ENCODE measurements around the gene FMO4.
"Not testable (repeated sequence)": the region's sequence is repeated elsewhere in the genome, so short reads cannot be mapped to it uniquely, and the experiment has no call there.

FMO4 gene

GRCh38 chr1:171292799-171293198 lies 21.2 kb upstream of the FMO4 start:
- no peaks in the 10 kb centered on the region for H3K36me3 ChIP-seq (ENCODE audit: insufficient read depth, low read length)
- no peaks in the 10 kb centered on the region for H3K4me1 ChIP-seq (ENCODE audit: control insufficient read depth, insufficient read depth, low read length)
- H3K9ac ChIP-seq (ENCODE audit: low read depth, low read length), result no peak overlapping the region
- H3K4me2 ChIP-seq (ENCODE audit: low read length), result no peak overlapping the region
- no peak overlapping the region for H3K4me3 ChIP-seq (ENCODE audit: low read length)
- no peaks in the 10 kb centered on the region for H3K9me3 ChIP-seq (replicated peaks; ENCODE audit: low read length)
- peaks cover 4% of the 10 kb centered on the region for H3K27me3 ChIP-seq (ENCODE audit: control insufficient read depth, insufficient read depth, low read length)

- H3K27me3 ChIP-seq (ENCODE audit: control insufficient read depth, insufficient read depth, low read length); H3K4me2 ChIP-seq (ENCODE audit: low read length); H3K4me3 ChIP-seq (ENCODE audit: low read length); H3K4me1 ChIP-seq (ENCODE audit: control insufficient read depth, insufficient read depth, low read length); H3K9ac ChIP-seq (ENCODE audit: low read depth, low read length); H3K36me3 ChIP-seq (ENCODE audit: insufficient read depth, low read length); H3K9me3 ChIP-seq (replicated peaks; ENCODE audit: low read length): not testable (repeated sequence)
Observed at GRCh38 chr1:171295383-171295782, 18.6 kb upstream of the FMO4 start.

- H3K4me1 ChIP-seq (ENCODE audit: control insufficient read depth, insufficient read depth, low read length), result no peaks in the 10 kb centered on the region
- no peaks in the 10 kb centered on the region for H3K36me3 ChIP-seq (ENCODE audit: insufficient read depth, low read length)
- H3K27me3 ChIP-seq (ENCODE audit: control insufficient read depth, insufficient read depth, low read length), result peaks cover 4% of the 10 kb centered on the region
- H3K4me2 ChIP-seq (ENCODE audit: low read length), result no peak overlapping the region
- H3K9ac ChIP-seq (ENCODE audit: low read depth, low read length), result no peak overlapping the region
- no peaks in the 10 kb centered on the region for H3K9me3 ChIP-seq (replicated peaks; ENCODE audit: low read length)
- H3K4me3 ChIP-seq (ENCODE audit: low read length), result no peak overlapping the region
Observed at GRCh38 chr1:171295821-171296220, 18.2 kb upstream of the FMO4 start.

GRCh38 chr1:171296897-171297296 lies 17.1 kb upstream of the FMO4 start:
- H3K27me3 ChIP-seq (ENCODE audit: control insufficient read depth, insufficient read depth, low read length), result peaks cover 4% of the 10 kb centered on the region
- no peak overlapping the region for H3K4me3 ChIP-seq (ENCODE audit: low read length)
- H3K4me1 ChIP-seq (ENCODE audit: control insufficient read depth, insufficient read depth, low read length), result no peaks in the 10 kb centered on the region
- no peaks in the 10 kb centered on the region for H3K9me3 ChIP-seq (replicated peaks; ENCODE audit: low read length)
- H3K4me2 ChIP-seq (ENCODE audit: low read length), result no peak overlapping the region
- H3K36me3 ChIP-seq (ENCODE audit: insufficient read depth, low read length), result no peaks in the 10 kb centered on the region
- no peak overlapping the region for H3K9ac ChIP-seq (ENCODE audit: low read depth, low read length)

GRCh38 chr1:171298696-171299095 lies 15.3 kb upstream of the FMO4 start:
- H3K9ac ChIP-seq (ENCODE audit: low read depth, low read length), result no peak overlapping the region
- H3K36me3 ChIP-seq (ENCODE audit: insufficient read depth, low read length), result no peaks in the 10 kb centered on the region
- H3K4me2 ChIP-seq (ENCODE audit: low read length), result no peak overlapping the region
- no peaks in the 10 kb centered on the region for H3K4me1 ChIP-seq (ENCODE audit: control insufficient read depth, insufficient read depth, low read length)
- H3K4me3 ChIP-seq (ENCODE audit: low read length), result no peak overlapping the region
- H3K27me3 ChIP-seq (ENCODE audit: control insufficient read depth, insufficient read depth, low read length), result peaks cover 4% of the 10 kb centered on the region
- H3K9me3 ChIP-seq (replicated peaks; ENCODE audit: low read length), result no peaks in the 10 kb centered on the region

GRCh38 chr1:171299342-171299741 lies 14.6 kb upstream of the FMO4 start:
- Histone ChIP-seq H3K4me3 (ENCODE audit: low read length) (no peak overlapping the region), H3K9me3 (replicated peaks; ENCODE audit: low read length) (no peaks in the 10 kb centered on the region), H3K36me3 (ENCODE audit: insufficient read depth, low read length) (no peaks in the 10 kb centered on the region), H3K4me2 (ENCODE audit: low read length) (no peak overlapping the region), H3K9ac (ENCODE audit: low read depth, low read length) (no peak overlapping the region), H3K27me3 (ENCODE audit: control insufficient read depth, insufficient read depth, low read length) (no peaks in the 10 kb centered on the region), H3K4me1 (ENCODE audit: control insufficient read depth, insufficient read depth, low read length) (no peaks in the 10 kb centered on the region)

GRCh38 chr1:171300401-171300800 lies 13.6 kb upstream of the FMO4 start:
- no peak overlapping the region for H3K4me2 ChIP-seq (ENCODE audit: low read length)
- no peaks in the 10 kb centered on the region for H3K36me3 ChIP-seq (ENCODE audit: insufficient read depth, low read length)
- H3K9ac ChIP-seq (ENCODE audit: low read depth, low read length), result no peak overlapping the region
- H3K4me3 ChIP-seq (ENCODE audit: low read length), result no peak overlapping the region
- no peaks in the 10 kb centered on the region for H3K9me3 ChIP-seq (replicated peaks; ENCODE audit: low read length)
- H3K27me3 ChIP-seq (ENCODE audit: control insufficient read depth, insufficient read depth, low read length), result no peaks in the 10 kb centered on the region
- H3K4me1 ChIP-seq (ENCODE audit: control insufficient read depth, insufficient read depth, low read length), result no peaks in the 10 kb centered on the region

- Histone ChIP-seq H3K4me1 (ENCODE audit: control insufficient read depth, insufficient read depth, low read length) (peaks cover 6% of the 10 kb centered on the region), H3K4me2 (ENCODE audit: low read length) (no peak overlapping the region), H3K9me3 (replicated peaks; ENCODE audit: low read length) (no peaks in the 10 kb centered on the region), H3K4me3 (ENCODE audit: low read length) (no peak overlapping the region), H3K27me3 (ENCODE audit: control insufficient read depth, insufficient read depth, low read length) (peaks cover 3% of the 10 kb centered on the region), H3K36me3 (ENCODE audit: insufficient read depth, low read length) (no peaks in the 10 kb centered on the region), H3K9ac (ENCODE audit: low read depth, low read length) (no peak overlapping the region)
Observed at GRCh38 chr1:171310661-171311087, 3.3 kb upstream of the FMO4 start.

- Histone ChIP-seq H3K4me3 (ENCODE audit: low read length) (no peak overlapping the region), H3K27me3 (ENCODE audit: control insufficient read depth, insufficient read depth, low read length) (peaks cover 3% of the 10 kb centered on the region), H3K9ac (ENCODE audit: low read depth, low read length) (no peak overlapping the region), H3K4me1 (ENCODE audit: control insufficient read depth, insufficient read depth, low read length) (peaks cover 6% of the 10 kb centered on the region), H3K4me2 (ENCODE audit: low read length) (no peak overlapping the region), H3K36me3 (ENCODE audit: insufficient read depth, low read length) (no peaks in the 10 kb centered on the region), H3K9me3 (replicated peaks; ENCODE audit: low read length) (no peaks in the 10 kb centered on the region)
Observed at GRCh38 chr1:171311771-171312558, 2.0 kb upstream of the FMO4 start.

GRCh38 chr1:171313319-171313834 lies 606 bp upstream of the FMO4 start:
- Histone ChIP-seq H3K27me3 (ENCODE audit: control insufficient read depth, insufficient read depth, low read length) (peaks cover 3% of the 10 kb centered on the region), H3K9ac (ENCODE audit: low read depth, low read length) (no peak overlapping the region)

GRCh38 chr1:171329251-171329650 lies 15.3 kb downstream of the FMO4 start:
- Histone ChIP-seq H3K27me3 (ENCODE audit: control insufficient read depth, insufficient read depth, low read length) (no peaks in the 10 kb centered on the region), H3K4me1 (ENCODE audit: control insufficient read depth, insufficient read depth, low read length) (no peaks in the 10 kb centered on the region), H3K9me3 (replicated peaks; ENCODE audit: low read length) (no peaks in the 10 kb centered on the region), H3K36me3 (ENCODE audit: insufficient read depth, low read length) (no peaks in the 10 kb centered on the region), H3K4me3 (ENCODE audit: low read length) (no peak overlapping the region), H3K9ac (ENCODE audit: low read depth, low read length) (no peak overlapping the region), H3K4me2 (ENCODE audit: low read length) (no peak overlapping the region)

More at GRCh38 chr1:171313319-171313834, 606 bp upstream of the FMO4 start:
- H3K4me3 ChIP-seq (ENCODE audit: low read length), result no peak overlapping the region
- peaks cover 6% of the 10 kb centered on the region for H3K4me1 ChIP-seq (ENCODE audit: control insufficient read depth, insufficient read depth, low read length)
- peak overlapping the region; percentile 40 for H3K4me2 ChIP-seq (ENCODE audit: low read length)
- no peaks in the 10 kb centered on the region for H3K36me3 ChIP-seq (ENCODE audit: insufficient read depth, low read length)
- no peaks in the 10 kb centered on the region for H3K9me3 ChIP-seq (replicated peaks; ENCODE audit: low read length)

- H3K9me3 ChIP-seq (replicated peaks; ENCODE audit: low read length), result no peaks in the 10 kb centered on the region
- no peaks in the 10 kb centered on the region for H3K36me3 ChIP-seq (ENCODE audit: insufficient read depth, low read length)
- H3K4me2 ChIP-seq (ENCODE audit: low read length), result no peak overlapping the region
- H3K4me3 ChIP-seq (ENCODE audit: low read length), result no peak overlapping the region
- H3K9ac ChIP-seq (ENCODE audit: low read depth, low read length), result no peak overlapping the region
- H3K27me3 ChIP-seq (ENCODE audit: control insufficient read depth, insufficient read depth, low read length), result no peaks in the 10 kb centered on the region
- H3K4me1 ChIP-seq (ENCODE audit: control insufficient read depth, insufficient read depth, low read length), result no peaks in the 10 kb centered on the region
Observed at GRCh38 chr1:171334024-171334640, 20.1 kb downstream of the FMO4 start.
